HEK293 (cell line): ENCODE data around the gene MMADHC.

Experiments used
- CTCF ChIP-seq: fragments of 450-650 bp; formaldehyde crosslinking; IDR thresholded peaks from 2 replicates; pipeline ENCODE4 v1.5.1; 2016; ENCODE audit warnings: missing biosample characterization, missing genetic modification characterization
- HIC1 ChIP-seq: fragments of 450-650 bp; formaldehyde crosslinking; IDR thresholded peaks from 2 replicates; pipeline ENCODE4 v1.5.1; 2016; ENCODE audit warnings: missing biosample characterization, missing genetic modification characterization
- ZBTB49 ChIP-seq: fragments of 450-650 bp; formaldehyde crosslinking; IDR thresholded peaks from 2 replicates; pipeline ENCODE4 v1.5.1; 2016; ENCODE audit warnings: missing biosample characterization, missing genetic modification characterization, low read depth
- ZNF138 ChIP-seq: fragments of 450-650 bp; formaldehyde crosslinking; IDR thresholded peaks from 2 replicates; pipeline ENCODE4 v1.5.1; 2016; ENCODE audit warnings: missing biosample characterization, missing genetic modification characterization, borderline replicate concordance
- ZNF223 ChIP-seq: fragments of 450-650 bp; formaldehyde crosslinking; IDR thresholded peaks from 2 replicates; pipeline ENCODE4 v1.5.1; 2016; ENCODE audit warnings: missing biosample characterization, missing genetic modification characterization
- ZNF394 ChIP-seq: fragments of 450-650 bp; formaldehyde crosslinking; IDR thresholded peaks from 2 replicates; pipeline ENCODE4 v1.5.1; 2016; ENCODE audit warnings: missing biosample characterization, missing genetic modification characterization, mild to moderate bottlenecking, moderate library complexity, borderline replicate concordance
- ZNF423 ChIP-seq: fragments of 450-650 bp; formaldehyde crosslinking; IDR thresholded peaks from 2 replicates; pipeline ENCODE4 v1.5.1; 2016; ENCODE audit warnings: missing biosample characterization, missing genetic modification characterization
- ZNF433 ChIP-seq: fragments of 450-650 bp; formaldehyde crosslinking; IDR thresholded peaks from 2 replicates; pipeline ENCODE4 v1.5.1; 2016; ENCODE audit warnings: missing biosample characterization, missing genetic modification characterization, low read depth
- ZNF639 ChIP-seq: fragments of 450-650 bp; formaldehyde crosslinking; IDR thresholded peaks from 2 replicates; pipeline ENCODE4 v1.5.1; 2016; ENCODE audit warnings: missing biosample characterization, missing genetic modification characterization
- ZNF830 ChIP-seq: fragments of 450-650 bp; IDR thresholded peaks from 2 replicates; pipeline ENCODE4 v1.5.0; 2018; ENCODE audit warnings: missing biosample characterization, missing genetic modification characterization, low read depth, mild to moderate bottlenecking, moderate library complexity
- ZSCAN30 ChIP-seq: fragments of 450-650 bp; IDR thresholded peaks from 2 replicates; pipeline ENCODE4 v1.5.1; 2018; ENCODE audit warnings: missing biosample characterization, mild to moderate bottlenecking, missing genetic modification characterization, moderate library complexity
- TF ChIP-seq, protein P1 (sequence below): fragments of 450-650 bp; formaldehyde crosslinking; IDR thresholded peaks from 2 replicates; pipeline ENCODE4 v1.5.1; 2016; ENCODE audit warnings: missing biosample characterization, missing genetic modification characterization, borderline replicate concordance
- TF ChIP-seq, protein P2 (sequence below): fragments of 450-650 bp; formaldehyde crosslinking; IDR thresholded peaks from 2 replicates; pipeline ENCODE4 v1.5.1; 2016; ENCODE audit warnings: missing biosample characterization, missing genetic modification characterization

GRCh38 chr2:149596471-149596870, 8.9 kb upstream of the MMADHC start:
- TF ChIP-seq, protein P1, sequence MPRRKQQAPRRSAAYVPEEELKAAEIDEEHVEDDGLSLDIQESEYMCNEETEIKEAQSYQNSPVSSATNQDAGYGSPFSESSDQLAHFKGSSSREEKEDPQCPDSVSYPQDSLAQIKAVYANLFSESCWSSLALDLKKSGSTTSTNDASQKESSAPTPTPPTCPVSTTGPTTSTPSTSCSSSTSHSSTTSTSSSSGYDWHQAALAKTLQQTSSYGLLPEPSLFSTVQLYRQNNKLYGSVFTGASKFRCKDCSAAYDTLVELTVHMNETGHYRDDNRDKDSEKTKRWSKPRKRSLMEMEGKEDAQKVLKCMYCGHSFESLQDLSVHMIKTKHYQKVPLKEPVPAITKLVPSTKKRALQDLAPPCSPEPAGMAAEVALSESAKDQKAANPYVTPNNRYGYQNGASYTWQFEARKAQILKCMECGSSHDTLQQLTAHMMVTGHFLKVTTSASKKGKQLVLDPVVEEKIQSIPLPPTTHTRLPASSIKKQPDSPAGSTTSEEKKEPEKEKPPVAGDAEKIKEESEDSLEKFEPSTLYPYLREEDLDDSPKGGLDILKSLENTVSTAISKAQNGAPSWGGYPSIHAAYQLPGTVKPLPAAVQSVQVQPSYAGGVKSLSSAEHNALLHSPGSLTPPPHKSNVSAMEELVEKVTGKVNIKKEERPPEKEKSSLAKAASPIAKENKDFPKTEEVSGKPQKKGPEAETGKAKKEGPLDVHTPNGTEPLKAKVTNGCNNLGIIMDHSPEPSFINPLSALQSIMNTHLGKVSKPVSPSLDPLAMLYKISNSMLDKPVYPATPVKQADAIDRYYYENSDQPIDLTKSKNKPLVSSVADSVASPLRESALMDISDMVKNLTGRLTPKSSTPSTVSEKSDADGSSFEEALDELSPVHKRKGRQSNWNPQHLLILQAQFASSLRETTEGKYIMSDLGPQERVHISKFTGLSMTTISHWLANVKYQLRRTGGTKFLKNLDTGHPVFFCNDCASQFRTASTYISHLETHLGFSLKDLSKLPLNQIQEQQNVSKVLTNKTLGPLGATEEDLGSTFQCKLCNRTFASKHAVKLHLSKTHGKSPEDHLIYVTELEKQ (tag by site-specific recombination), result no peak
- no peak for TF ChIP-seq ZSCAN30
- TF ChIP-seq HIC1 (tag by site-specific recombination), result no peak
- no peak for TF ChIP-seq ZBTB49 (tag by site-specific recombination)
- TF ChIP-seq, protein P2, sequence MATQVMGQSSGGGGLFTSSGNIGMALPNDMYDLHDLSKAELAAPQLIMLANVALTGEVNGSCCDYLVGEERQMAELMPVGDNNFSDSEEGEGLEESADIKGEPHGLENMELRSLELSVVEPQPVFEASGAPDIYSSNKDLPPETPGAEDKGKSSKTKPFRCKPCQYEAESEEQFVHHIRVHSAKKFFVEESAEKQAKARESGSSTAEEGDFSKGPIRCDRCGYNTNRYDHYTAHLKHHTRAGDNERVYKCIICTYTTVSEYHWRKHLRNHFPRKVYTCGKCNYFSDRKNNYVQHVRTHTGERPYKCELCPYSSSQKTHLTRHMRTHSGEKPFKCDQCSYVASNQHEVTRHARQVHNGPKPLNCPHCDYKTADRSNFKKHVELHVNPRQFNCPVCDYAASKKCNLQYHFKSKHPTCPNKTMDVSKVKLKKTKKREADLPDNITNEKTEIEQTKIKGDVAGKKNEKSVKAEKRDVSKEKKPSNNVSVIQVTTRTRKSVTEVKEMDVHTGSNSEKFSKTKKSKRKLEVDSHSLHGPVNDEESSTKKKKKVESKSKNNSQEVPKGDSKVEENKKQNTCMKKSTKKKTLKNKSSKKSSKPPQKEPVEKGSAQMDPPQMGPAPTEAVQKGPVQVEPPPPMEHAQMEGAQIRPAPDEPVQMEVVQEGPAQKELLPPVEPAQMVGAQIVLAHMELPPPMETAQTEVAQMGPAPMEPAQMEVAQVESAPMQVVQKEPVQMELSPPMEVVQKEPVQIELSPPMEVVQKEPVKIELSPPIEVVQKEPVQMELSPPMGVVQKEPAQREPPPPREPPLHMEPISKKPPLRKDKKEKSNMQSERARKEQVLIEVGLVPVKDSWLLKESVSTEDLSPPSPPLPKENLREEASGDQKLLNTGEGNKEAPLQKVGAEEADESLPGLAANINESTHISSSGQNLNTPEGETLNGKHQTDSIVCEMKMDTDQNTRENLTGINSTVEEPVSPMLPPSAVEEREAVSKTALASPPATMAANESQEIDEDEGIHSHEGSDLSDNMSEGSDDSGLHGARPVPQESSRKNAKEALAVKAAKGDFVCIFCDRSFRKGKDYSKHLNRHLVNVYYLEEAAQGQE (tag by site-specific recombination), result no peak
- TF ChIP-seq ZNF423, result no peak
- TF ChIP-seq ZNF433, result no peak
- TF ChIP-seq ZNF830 (tag by site-specific recombination), result no peak
- no peak for TF ChIP-seq ZNF394 (tag by site-specific recombination)
- TF ChIP-seq ZNF223 (tag by site-specific recombination), result no peak
- TF ChIP-seq ZNF138 (tag by site-specific recombination), result no peak
- TF ChIP-seq ZNF639 (tag by site-specific recombination), result no peak
- TF ChIP-seq CTCF (tag by site-specific recombination), result no peak
